ENCODE results near the gene KMT2B. TPM values are rescaled to one million over a fixed set of nuclear protein-coding genes. Genes with fewer than 3 reads are reported as not detected.

The KMT2B gene
- total and polyA plus RNA-seq, 8 donors = 16.7 to 59.9 (median 24.2) TPM

DNA sequence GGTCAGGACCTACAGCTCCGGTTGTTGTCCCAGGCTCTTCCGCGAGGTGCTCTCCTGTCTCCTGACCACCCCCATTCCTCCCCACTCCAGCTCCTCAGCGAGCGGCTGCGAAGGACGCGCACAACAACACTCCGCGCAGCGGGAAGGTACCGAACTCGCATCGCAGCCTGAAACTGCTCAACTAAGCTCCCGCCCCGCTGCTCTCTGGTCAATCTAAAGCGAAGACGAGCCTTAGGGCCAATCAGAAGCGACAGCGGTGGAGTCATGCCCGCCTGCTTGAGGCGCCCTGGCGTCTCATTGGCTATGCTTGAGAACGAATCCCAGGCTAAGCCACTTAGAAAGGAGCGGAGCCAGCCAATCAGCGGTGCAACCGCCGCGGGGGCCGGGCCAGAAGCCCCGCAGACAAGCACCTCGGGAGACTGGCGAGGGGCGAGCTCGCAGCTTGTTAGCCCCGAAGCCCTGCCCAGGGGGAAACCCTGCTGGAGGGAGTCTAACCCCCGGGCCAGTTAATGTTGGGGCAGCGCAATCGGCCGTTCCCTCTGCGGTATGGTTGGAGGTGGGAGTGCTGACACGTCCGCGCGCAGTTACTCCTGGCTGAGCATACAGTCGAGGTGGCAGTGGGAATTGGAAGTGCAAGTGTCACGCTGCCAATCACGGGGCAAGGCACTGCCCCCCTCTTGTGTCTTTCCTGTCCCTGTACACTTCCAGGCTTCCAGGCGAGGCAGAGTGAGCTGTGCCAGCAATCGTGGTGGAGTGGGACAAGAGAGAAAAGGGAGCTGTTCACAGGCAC, 15.4 kb upstream of the KMT2B start:
- Histone ChIP-seq H3K27me3 (no peaks in the 10 kb centered on the region), H3K4me3 (peak overlapping the region; percentile 3 to 64 (median 50)), H3K27ac (peak overlapping the region; percentile 74 to 87 (median 77)), H3K36me3 (no peaks in the 10 kb centered on the region), H3K4me1 (peaks cover 0 to 6% (median 3%) of the 10 kb centered on the region in 3 donors), H3K9me3 (no peaks in the 10 kb centered on the region)
- 0% methylated on average over 50 of the region's 50 CpGs for WGBS, 2 donors
- FAIRE-seq = peak; percentile 61
- ATAC-seq = peak; percentile 96 to 99 (median 98)
- intact Hi-C loops (cut with DNase I) = no loop called here
- TF ChIP-seq, protein P1, sequence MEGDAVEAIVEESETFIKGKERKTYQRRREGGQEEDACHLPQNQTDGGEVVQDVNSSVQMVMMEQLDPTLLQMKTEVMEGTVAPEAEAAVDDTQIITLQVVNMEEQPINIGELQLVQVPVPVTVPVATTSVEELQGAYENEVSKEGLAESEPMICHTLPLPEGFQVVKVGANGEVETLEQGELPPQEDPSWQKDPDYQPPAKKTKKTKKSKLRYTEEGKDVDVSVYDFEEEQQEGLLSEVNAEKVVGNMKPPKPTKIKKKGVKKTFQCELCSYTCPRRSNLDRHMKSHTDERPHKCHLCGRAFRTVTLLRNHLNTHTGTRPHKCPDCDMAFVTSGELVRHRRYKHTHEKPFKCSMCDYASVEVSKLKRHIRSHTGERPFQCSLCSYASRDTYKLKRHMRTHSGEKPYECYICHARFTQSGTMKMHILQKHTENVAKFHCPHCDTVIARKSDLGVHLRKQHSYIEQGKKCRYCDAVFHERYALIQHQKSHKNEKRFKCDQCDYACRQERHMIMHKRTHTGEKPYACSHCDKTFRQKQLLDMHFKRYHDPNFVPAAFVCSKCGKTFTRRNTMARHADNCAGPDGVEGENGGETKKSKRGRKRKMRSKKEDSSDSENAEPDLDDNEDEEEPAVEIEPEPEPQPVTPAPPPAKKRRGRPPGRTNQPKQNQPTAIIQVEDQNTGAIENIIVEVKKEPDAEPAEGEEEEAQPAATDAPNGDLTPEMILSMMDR (IDR thresholded peaks at IDR 0.05) = no peak
- DNase-seq = peak; percentile 90 to 98 (median 95)

DNA sequence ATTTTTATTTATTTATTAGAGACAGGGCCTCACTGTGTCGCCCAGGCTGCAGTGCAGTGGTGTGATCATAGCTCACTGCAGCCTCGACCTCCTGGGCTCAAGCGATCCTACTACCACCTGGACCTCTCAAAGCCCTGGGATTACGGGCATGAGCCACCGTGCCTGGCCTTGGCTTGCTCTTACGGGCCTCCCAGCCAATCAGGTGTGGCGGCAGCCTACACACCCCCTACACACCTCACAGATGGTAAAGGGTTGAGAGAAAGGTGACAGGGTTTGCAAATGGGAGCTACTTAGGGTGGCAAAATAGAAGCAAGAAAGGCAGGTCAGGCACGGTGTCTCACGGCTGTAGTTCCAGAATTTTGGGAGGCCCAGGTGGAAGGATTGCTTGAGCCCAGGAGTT, 14.5 kb upstream of the KMT2B start:
- DNase-seq = peak in 5 of 6 donors; percentile 56 to 90 (median 68)
- peak; percentile 56 to 79 (median 69) for ATAC-seq
- intact Hi-C loops (cut with DNase I) = no loop called here
- Histone ChIP-seq H3K9me3 (no peaks in the 10 kb centered on the region), H3K27ac (peak overlapping the region; percentile 74 to 87 (median 77)), H3K36me3 (no peaks in the 10 kb centered on the region), H3K4me3 (peak overlapping the region in 2 of 4 donors; percentile 59 to 64), H3K27me3 (no peaks in the 10 kb centered on the region), H3K4me1 (peaks cover 0 to 6% (median 3%) of the 10 kb centered on the region in 3 donors)
- FAIRE-seq = no peak
- TF ChIP-seq, protein P1 (IDR thresholded peaks at IDR 0.05) = no peak
- 25 to 27% methylated on average over 9 of the region's 9 CpGs for WGBS, 2 donors

DNA sequence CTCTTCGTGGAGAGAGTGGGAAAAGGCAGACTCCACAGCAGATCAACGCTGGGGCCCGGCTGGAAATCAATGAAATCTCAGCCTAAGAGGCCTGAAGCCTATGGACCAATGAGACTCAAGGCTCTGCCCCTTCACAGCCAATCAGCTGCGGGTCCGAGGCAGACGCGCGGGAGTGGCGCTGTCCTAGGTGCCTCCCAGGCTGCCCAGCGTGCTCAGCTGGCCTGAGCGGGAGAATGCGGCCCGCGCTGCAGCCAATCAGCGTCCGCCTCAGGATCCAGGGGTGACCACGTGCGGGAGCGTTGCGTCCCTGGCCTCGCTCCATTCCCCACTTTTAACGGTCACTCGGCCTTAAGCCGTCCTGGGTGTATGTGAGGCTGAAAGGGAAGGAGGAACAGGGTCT, 13.6 kb upstream of the KMT2B start, which contains the start of gene ZBTB32:
ZBTB32 (plus strand) TSS at position 341 of the 400 bp plus-strand sequence. CDS start 10,069 bp downstream, outside the sequence.
- Histone ChIP-seq H3K27me3 (no peaks in the 10 kb centered on the region), H3K27ac (peak within 1 kb of the TSS in 3 of 4 donors; percentile 77 to 87 (median 77)), H3K4me1 (peaks cover 0 to 6% (median 3%) of the 10 kb centered on the region in 3 donors), H3K9me3 (no peaks in the 10 kb centered on the region), H3K36me3 (no peaks in the 10 kb centered on the region), H3K4me3 (no peak within 1 kb of the TSS)
- TF ChIP-seq, protein P1 (IDR thresholded peaks at IDR 0.05) = no peak
- FAIRE-seq = no peak
- intact Hi-C loops (cut with DNase I) = no loop called here
- WGBS, 2 donors = 59 to 64% methylated on average over 24 of the region's 24 CpGs
- peak in 2 of 6 donors; percentile 38 to 69 for DNase-seq
- ATAC-seq = no peak

DNA sequence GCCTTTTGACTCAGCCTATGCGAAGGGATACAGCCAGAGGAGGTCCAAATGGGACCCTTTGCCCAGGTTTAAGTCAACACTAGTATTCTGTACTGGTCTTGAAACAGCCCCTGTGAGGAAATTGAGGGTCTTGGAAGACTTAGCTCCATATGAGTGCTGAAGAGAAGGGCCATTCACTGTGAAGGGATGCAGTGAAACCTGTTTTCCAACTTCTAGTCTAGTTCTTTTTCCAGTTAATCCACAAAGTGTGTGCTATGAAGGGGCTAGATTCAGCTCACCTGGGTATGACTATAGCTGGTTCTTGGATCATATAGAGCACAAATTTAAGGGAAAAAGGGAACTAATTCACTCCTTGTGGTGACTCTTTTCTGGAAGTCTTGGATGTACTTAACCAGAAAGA, 9.4 kb upstream of the KMT2B start:
- DNase-seq = no peak
- Histone ChIP-seq H3K4me1 (no peaks in the 10 kb centered on the region), H3K4me3 (no peak overlapping the region), H3K27me3 (no peaks in the 10 kb centered on the region), H3K9me3 (no peaks in the 10 kb centered on the region), H3K27ac (no peak overlapping the region), H3K36me3 (no peaks in the 10 kb centered on the region)
- no peak for ATAC-seq
- 93 to 100% methylated on average over 1 of the region's 1 CpG for WGBS, 2 donors
- FAIRE-seq = no peak
- TF ChIP-seq, protein P1 (IDR thresholded peaks at IDR 0.05) = no peak
- intact Hi-C loops (cut with DNase I) = no loop called here
